Natural killer cell treated with Interleukin-12 subunit alpha and Interleukin-12 subunit beta and Interleukin-15 and Interleukin-18, amount 100 ng/mL, for 72 hours (primary cell): ENCODE data around the gene FAM120A. TPM values are rescaled to one million over a fixed set of nuclear protein-coding genes. Genes with fewer than 3 reads are reported as not detected.

ENCODE experiments used
- ATAC-seq, 2 donors: fragments of 150-1000 bp; cut with Tn5 transposase in 1 of 2; sonication (Bioruptor Pico), chemical (Tn5 transposase) in 1 of 2; 2 replicates each; pipeline ENCODE4 v1.10.0; 2021
- DNase-seq: peaks from one replicate; pipeline ENCODE4 v3.0.0; 2022; ENCODE audit warnings: low spot score
- H3K27ac Mint-ChIP-seq, 2 donors: 1 replicate in 1 of 2; 2 replicates in 1 of 2; pipeline ENCODE4 v1.8.0; 2022; ENCODE audit warnings: mixed read lengths in 2 of 2, mild to moderate bottlenecking in 1 of 2, moderate library complexity in 1 of 2
- H3K27me3 Mint-ChIP-seq, 2 donors: 1 replicate in 1 of 2; 2 replicates in 1 of 2; pipeline ENCODE4 v1.8.0; 2022; ENCODE audit warnings: mixed read lengths in 2 of 2
- H3K36me3 Mint-ChIP-seq: one replicate; pipeline ENCODE4 v1.8.0; 2022; ENCODE audit warnings: mixed read lengths
- H3K4me1 Mint-ChIP-seq, 2 donors: 1 replicate in 1 of 2; 2 replicates in 1 of 2; pipeline ENCODE4 v1.8.0; 2022; ENCODE audit warnings: low read depth in 2 of 2, mixed read lengths in 2 of 2, mild to moderate bottlenecking in 1 of 2
- H3K4me3 Mint-ChIP-seq: one replicate; pipeline ENCODE4 v1.8.0; 2022; ENCODE audit warnings: mixed read lengths
- H3K9me3 Mint-ChIP-seq: 2 replicates; pipeline ENCODE4 v1.8.0; 2022; ENCODE audit warnings: mixed read lengths
- total RNA-seq, 2 donors: library from RNA; stranded (reverse); gene quantifications; one replicate each; pipeline ENCODE4 v1.2.3, GENCODE V29; 2022

Gene FAM120A
- total RNA-seq, 2 donors from 2014 or later: 138 to 154 TPM

- no peak overlapping the region for H3K4me3 Mint-ChIP-seq
- no peaks in the 10 kb centered on the region for H3K36me3 Mint-ChIP-seq
- no peak for ATAC-seq
- H3K27ac Mint-ChIP-seq: no peak overlapping the region
- peaks cover 28% of the 10 kb centered on the region in 2 donors for H3K4me1 Mint-ChIP-seq
- no peaks in the 10 kb centered on the region for H3K27me3 Mint-ChIP-seq
- no peak for DNase-seq
- no peaks in the 10 kb centered on the region for H3K9me3 Mint-ChIP-seq
Measured at GRCh38 chr9:93517331-93517730, 65.8 kb downstream of the FAM120A start.

GRCh38 chr9:93520523-93520922, 69.0 kb downstream of the FAM120A start:
- H3K4me1 Mint-ChIP-seq: peaks cover 21 to 33% of the 10 kb centered on the region in 2 donors
- DNase-seq: no peak

GRCh38 chr9:93522736-93523135, 71.3 kb downstream of the FAM120A start:
- H3K36me3 Mint-ChIP-seq: peaks cover 12% of the 10 kb centered on the region
- peak overlapping the region in 1 of 2 donors; percentile 18 for H3K27ac Mint-ChIP-seq
- DNase-seq (no peak), ATAC-seq (no peak)
- H3K9me3 Mint-ChIP-seq: no peaks in the 10 kb centered on the region
- H3K4me3 Mint-ChIP-seq: no peak overlapping the region
- H3K4me1 Mint-ChIP-seq: peaks cover 26 to 33% of the 10 kb centered on the region in 2 donors
- H3K27me3 Mint-ChIP-seq: no peaks in the 10 kb centered on the region

More at GRCh38 chr9:93520523-93520922, 69.0 kb downstream of the FAM120A start:
- ATAC-seq: no peak
- Mint-ChIP-seq H3K27ac (peak overlapping the region in 1 of 2 donors; percentile 60), H3K4me3 (no peak overlapping the region), H3K27me3 (no peaks in the 10 kb centered on the region), H3K36me3 (peaks cover 6% of the 10 kb centered on the region), H3K9me3 (no peaks in the 10 kb centered on the region)

DNA sequence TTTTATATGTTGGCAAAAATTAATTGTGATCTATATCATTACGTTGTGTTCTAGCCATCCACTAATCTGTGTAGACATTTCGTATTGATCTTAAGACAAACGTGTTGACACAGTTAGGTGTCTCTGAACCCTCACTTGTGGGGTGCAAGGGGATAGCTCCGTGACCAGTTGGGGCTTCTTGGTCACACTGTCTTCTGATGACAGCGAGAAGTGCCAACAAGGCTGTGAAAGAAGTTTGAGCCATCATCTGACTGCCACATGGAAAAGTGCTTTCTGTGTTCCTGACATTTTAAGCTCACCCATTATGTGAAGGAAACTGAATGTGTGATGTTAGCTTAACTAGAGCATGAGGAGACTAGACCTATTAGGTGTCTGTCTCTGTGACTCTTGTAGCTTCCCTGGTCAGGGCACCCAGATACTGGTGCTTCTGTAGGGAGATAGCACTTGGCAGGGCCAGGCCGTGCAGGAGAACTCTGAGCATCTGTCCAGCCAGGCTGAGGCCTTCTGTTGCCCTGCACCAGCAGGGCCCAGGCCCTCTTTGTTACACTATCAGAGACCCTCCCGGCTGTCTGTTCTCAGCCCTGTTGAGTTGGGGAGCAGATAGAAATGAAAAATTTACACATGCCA, 72.1 kb downstream of the FAM120A start:
- H3K4me3 Mint-ChIP-seq: no peak overlapping the region
- H3K36me3 Mint-ChIP-seq: peaks cover 15% of the 10 kb centered on the region
- peak overlapping the region in 1 of 2 donors; percentile 18 for H3K27ac Mint-ChIP-seq
- ATAC-seq: no peak
- H3K9me3 Mint-ChIP-seq: no peaks in the 10 kb centered on the region
- H3K27me3 Mint-ChIP-seq: no peaks in the 10 kb centered on the region
- DNase-seq: no peak
- H3K4me1 Mint-ChIP-seq: peaks cover 24 to 25% of the 10 kb centered on the region in 2 donors

GRCh38 chr9:93525476-93525875, 74.0 kb downstream of the FAM120A start:
- Mint-ChIP-seq H3K27me3 (no peaks in the 10 kb centered on the region), H3K36me3 (peaks cover 16% of the 10 kb centered on the region), H3K4me1 (peaks cover 24 to 25% of the 10 kb centered on the region in 2 donors), H3K4me3 (no peak overlapping the region), H3K9me3 (no peaks in the 10 kb centered on the region), H3K27ac (no peak overlapping the region)
- no peak for DNase-seq
- no peak for ATAC-seq

- H3K4me1 Mint-ChIP-seq: peaks cover 8 to 15% of the 10 kb centered on the region in 2 donors
- H3K27me3 Mint-ChIP-seq: no peaks in the 10 kb centered on the region
- H3K9me3 Mint-ChIP-seq: no peaks in the 10 kb centered on the region
- H3K4me3 Mint-ChIP-seq: no peak overlapping the region
- no peak overlapping the region for H3K27ac Mint-ChIP-seq
- ATAC-seq (no peak), DNase-seq (no peak)
- H3K36me3 Mint-ChIP-seq: peaks cover 24% of the 10 kb centered on the region
Measured at GRCh38 chr9:93531374-93531773, 79.9 kb downstream of the FAM120A start.

DNA sequence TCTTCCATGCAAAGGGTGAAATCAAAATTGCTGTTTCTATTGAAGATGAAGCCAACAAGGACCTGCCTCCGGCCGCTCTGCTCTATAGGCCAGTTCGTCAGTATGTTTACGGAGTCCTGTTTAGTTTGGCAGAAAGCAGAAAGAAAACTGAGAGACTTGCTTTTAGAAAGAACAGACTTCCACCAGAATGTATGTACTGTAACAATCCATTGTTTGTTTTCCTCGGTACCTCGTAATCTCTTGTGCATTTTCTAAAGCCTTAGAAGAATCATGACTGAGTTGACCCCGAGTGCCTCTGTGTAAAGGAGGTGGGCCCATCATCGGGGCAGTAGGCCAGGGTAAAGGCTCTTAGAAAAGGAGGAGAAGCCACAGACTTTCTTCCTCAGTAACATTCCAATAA, 80.7 kb downstream of the FAM120A start:
- no peak overlapping the region for H3K27ac Mint-ChIP-seq
- ATAC-seq (no peak), DNase-seq (no peak)
- no peak overlapping the region for H3K4me3 Mint-ChIP-seq
- no peaks in the 10 kb centered on the region for H3K9me3 Mint-ChIP-seq
- H3K36me3 Mint-ChIP-seq: peaks cover 21% of the 10 kb centered on the region
- H3K4me1 Mint-ChIP-seq: peaks cover 8% of the 10 kb centered on the region in 2 donors
- H3K27me3 Mint-ChIP-seq: no peaks in the 10 kb centered on the region

- Mint-ChIP-seq H3K4me1 (peaks cover 6 to 8% of the 10 kb centered on the region in 2 donors), H3K4me3 (no peak overlapping the region), H3K36me3 (peaks cover 16% of the 10 kb centered on the region), H3K27ac (no peak overlapping the region), H3K9me3 (no peaks in the 10 kb centered on the region), H3K27me3 (no peaks in the 10 kb centered on the region)
- peak in 1 of 2 donors; percentile 38 for ATAC-seq
- no peak for DNase-seq
Measured at GRCh38 chr9:93533863-93534262, 82.4 kb downstream of the FAM120A start.

DNA sequence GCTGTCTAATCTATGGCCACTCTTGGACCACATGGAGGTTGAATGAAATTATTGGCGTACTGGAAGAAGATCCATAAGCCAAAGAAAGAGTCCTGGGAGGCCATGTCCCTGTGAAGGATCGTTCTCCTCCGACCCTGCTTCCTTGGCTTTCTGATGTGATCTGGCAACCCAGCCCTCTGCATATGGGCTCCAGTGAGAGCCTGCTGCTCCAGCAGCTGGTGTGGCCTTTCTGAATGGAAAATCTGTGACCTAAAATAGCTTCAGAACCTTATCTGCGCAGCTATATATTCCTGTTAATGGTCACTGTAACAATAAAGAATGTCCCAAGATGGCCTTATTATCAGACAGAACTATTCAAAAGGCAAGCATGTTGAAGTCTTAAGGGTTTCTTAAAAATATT, 84.7 kb downstream of the FAM120A start:
- H3K36me3 Mint-ChIP-seq: peaks cover 11% of the 10 kb centered on the region

DNA sequence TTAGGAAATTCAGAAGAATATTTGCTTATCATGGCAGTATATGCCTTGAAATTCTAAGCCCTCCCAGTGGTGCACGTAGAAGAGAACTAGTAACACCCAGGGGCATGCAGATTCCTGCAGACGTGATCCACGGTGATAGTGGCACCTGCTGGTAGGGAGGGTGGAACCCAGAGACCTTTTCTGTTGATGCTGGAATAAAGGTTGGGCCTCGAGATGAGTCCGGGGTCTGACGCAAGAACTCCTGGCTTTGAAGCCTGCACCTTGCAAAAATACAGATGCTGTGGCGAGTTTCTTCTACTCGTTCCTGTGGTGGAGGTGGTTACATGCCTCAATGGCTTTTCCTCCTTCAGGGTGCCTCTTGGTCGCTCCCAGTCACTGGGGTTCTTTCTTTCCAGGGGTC, 85.4 kb downstream of the FAM120A start:
- Mint-ChIP-seq H3K36me3 (peaks cover 10% of the 10 kb centered on the region), H3K27ac (no peak overlapping the region), H3K4me1 (peaks cover 11 to 12% of the 10 kb centered on the region in 2 donors), H3K27me3 (no peaks in the 10 kb centered on the region), H3K9me3 (no peaks in the 10 kb centered on the region), H3K4me3 (no peak overlapping the region)
- no peak for DNase-seq
- no peak for ATAC-seq

More for the DNA sequence above, 84.7 kb downstream of the FAM120A start:
- no peaks in the 10 kb centered on the region for H3K9me3 Mint-ChIP-seq
- H3K27ac Mint-ChIP-seq: no peak overlapping the region
- H3K4me1 Mint-ChIP-seq: peaks cover 9 to 11% of the 10 kb centered on the region in 2 donors
- ATAC-seq: no peak
- no peak overlapping the region for H3K4me3 Mint-ChIP-seq
- no peak for DNase-seq
- no peaks in the 10 kb centered on the region for H3K27me3 Mint-ChIP-seq

- Mint-ChIP-seq H3K27ac (no peak overlapping the region), H3K9me3 (no peaks in the 10 kb centered on the region), H3K4me3 (no peak overlapping the region), H3K27me3 (no peaks in the 10 kb centered on the region), H3K36me3 (peaks cover under 1% of the 10 kb centered on the region), H3K4me1 (peaks cover 4 to 7% of the 10 kb centered on the region in 2 donors)
- no peak for DNase-seq
- no peak for ATAC-seq
Measured at GRCh38 chr9:93540305-93540704, 88.8 kb downstream of the FAM120A start.

GRCh38 chr9:93541005-93541404, 89.5 kb downstream of the FAM120A start:
- ATAC-seq: peak in 1 of 2 donors; percentile 6
- Mint-ChIP-seq H3K27me3 (no peaks in the 10 kb centered on the region), H3K4me1 (peaks cover 4 to 7% of the 10 kb centered on the region in 2 donors), H3K36me3 (no peaks in the 10 kb centered on the region), H3K4me3 (no peak overlapping the region), H3K9me3 (no peaks in the 10 kb centered on the region), H3K27ac (no peak overlapping the region)
- no peak for DNase-seq

GRCh38 chr9:93541581-93542349, 90.3 kb downstream of the FAM120A start:
- Mint-ChIP-seq H3K9me3 (no peaks in the 10 kb centered on the region), H3K4me3 (no peak overlapping the region), H3K36me3 (no peaks in the 10 kb centered on the region), H3K27me3 (no peaks in the 10 kb centered on the region), H3K27ac (no peak overlapping the region), H3K4me1 (peaks cover 4 to 8% of the 10 kb centered on the region in 2 donors)
- ATAC-seq: no peak
- DNase-seq: no peak

- H3K36me3 Mint-ChIP-seq: no peaks in the 10 kb centered on the region
- no peak overlapping the region for H3K4me3 Mint-ChIP-seq
- no peak overlapping the region for H3K27ac Mint-ChIP-seq
- DNase-seq (no peak), ATAC-seq (no peak)
- H3K4me1 Mint-ChIP-seq: peaks cover 4 to 13% of the 10 kb centered on the region in 2 donors
- H3K9me3 Mint-ChIP-seq: no peaks in the 10 kb centered on the region
- no peaks in the 10 kb centered on the region for H3K27me3 Mint-ChIP-seq
Measured at GRCh38 chr9:93543117-93543516, 91.6 kb downstream of the FAM120A start.
